Astrocyte (in vitro differentiated cells and primary cell): ENCODE data around the gene KY. TPM values are rescaled to one million over a fixed set of nuclear protein-coding genes. Genes with fewer than 3 reads are reported as not detected.

Source experiments
- DNase-seq: peaks from one replicate; pipeline ENCODE4 v3.0.0-alpha.2; 2010; ENCODE audit warnings: low read depth
- FAIRE-seq: peaks from 2 replicates; lab custom pipeline; 2011; peaks lifted over from hg19 to GRCh38; lab: Jason Lieb, UNC
- H2AFZ ChIP-seq: 2 replicates; pipeline ENCODE4 v1.6.0; 2012; ENCODE audit warnings: low read depth, low read length, inconsistent platforms
- H3K27ac ChIP-seq: 2 replicates; pipeline ENCODE4 v1.5.1; 2011; ENCODE audit warnings: low read depth, low read length, inconsistent platforms
- H3K27me3 ChIP-seq: 2 replicates; pipeline ENCODE4 v1.6.0; 2011; ENCODE audit warnings: low read length, inconsistent platforms; ENCODE audit not compliant: insufficient read depth
- H3K36me3 ChIP-seq: 2 replicates; pipeline ENCODE4 v1.5.1; 2011; ENCODE audit warnings: low read length, inconsistent platforms; ENCODE audit not compliant: insufficient read depth
- H3K4me1 ChIP-seq: 2 replicates; pipeline ENCODE4 v1.5.1; 2011; ENCODE audit warnings: low read length, inconsistent platforms; ENCODE audit not compliant: insufficient read depth
- H3K4me2 ChIP-seq: 2 replicates; pipeline ENCODE4 v1.6.0; 2012; ENCODE audit warnings: low read length, inconsistent platforms
- H3K4me3 ChIP-seq: 2 replicates; pipeline ENCODE4 v1.5.1; 2011; ENCODE audit warnings: low read depth, mild to moderate bottlenecking, low read length, inconsistent platforms; ENCODE audit not compliant: insufficient read depth
- H3K79me2 ChIP-seq: 2 replicates; pipeline ENCODE4 v1.6.0; 2012; ENCODE audit warnings: mild to moderate bottlenecking, low read length, inconsistent platforms; ENCODE audit not compliant: insufficient read depth
- H3K9ac ChIP-seq: 2 replicates; pipeline ENCODE4 v1.6.0; 2012; ENCODE audit warnings: mild to moderate bottlenecking, low read length, inconsistent platforms
- H3K9me3 ChIP-seq: 2 replicates; pipeline ENCODE4 v1.5.1; 2012; ENCODE audit warnings: low read depth, mild to moderate bottlenecking, low read length, inconsistent platforms; ENCODE audit not compliant: insufficient read depth
- H4K20me1 ChIP-seq: 2 replicates; pipeline ENCODE4 v1.6.0; 2012; ENCODE audit warnings: low read length, inconsistent platforms; ENCODE audit not compliant: insufficient read depth
- H3K27ac Mint-ChIP-seq: one replicate; pipeline ENCODE4 v1.8.0; 2021; ENCODE audit warnings: mild to moderate bottlenecking, mixed read lengths; ENCODE audit not compliant: unreplicated experiment
- H3K27me3 Mint-ChIP-seq: one replicate; pipeline ENCODE4 v1.8.0; 2021; ENCODE audit warnings: low read depth, mixed read lengths; ENCODE audit not compliant: unreplicated experiment
- H3K36me3 Mint-ChIP-seq: one replicate; pipeline ENCODE4 v1.8.0; 2021; ENCODE audit warnings: low read depth, mixed read lengths; ENCODE audit not compliant: unreplicated experiment
- H3K4me1 Mint-ChIP-seq: one replicate; pipeline ENCODE4 v1.8.0; 2021; ENCODE audit warnings: low read depth, mixed read lengths; ENCODE audit not compliant: unreplicated experiment
- H3K4me3 Mint-ChIP-seq: one replicate; pipeline ENCODE4 v1.8.0; 2021; ENCODE audit warnings: mild to moderate bottlenecking, moderate library complexity, mixed read lengths; ENCODE audit not compliant: unreplicated experiment
- H3K9me3 Mint-ChIP-seq: one replicate; pipeline ENCODE4 v1.8.0; 2021; ENCODE audit warnings: mild to moderate bottlenecking, mixed read lengths; ENCODE audit not compliant: unreplicated experiment
- CTCF ChIP-seq: IDR thresholded peaks from 2 replicates; pipeline ENCODE4 v1.5.1; 2011; ENCODE audit warnings: low read depth, mild to moderate bottlenecking, inconsistent platforms, low read length, moderate library complexity; ENCODE audit not compliant: insufficient read depth
- EZH2 ChIP-seq: IDR thresholded peaks from 2 replicates; pipeline ENCODE4 v1.6.1; 2012; ENCODE audit warnings: mild to moderate bottlenecking, low read length, inconsistent platforms; ENCODE audit not compliant: insufficient read depth
- total RNA-seq: library from RNA; stranded (reverse); gene quantifications from 2 replicates; pipeline ENCODE4 v1.2.1, GENCODE V29; 2021

KY gene
- total RNA-seq, 1 donor from 2014 or later = 0.11 TPM

- H3K4me1 Mint-ChIP-seq = no peaks in the 10 kb centered on the region
- Histone ChIP-seq H3K27me3 (no peaks in the 10 kb centered on the region), H3K9me3 (no peaks in the 10 kb centered on the region), H3K4me3 (no peak overlapping the region), H4K20me1 (no peaks in the 10 kb centered on the region), H3K4me2 (no peak overlapping the region), H3K9ac (no peak overlapping the region), H3K79me2 (no peaks in the 10 kb centered on the region), H3K4me1 (no peaks in the 10 kb centered on the region), H2AFZ (no peak overlapping the region), H3K27ac (no peak overlapping the region), H3K36me3 (no peaks in the 10 kb centered on the region)
- TF ChIP-seq EZH2 (no peak), CTCF (no peak)
- no peak for FAIRE-seq
- H3K36me3 Mint-ChIP-seq = no peaks in the 10 kb centered on the region
- H3K4me3 Mint-ChIP-seq = no peak overlapping the region
- peaks cover 55% of the 10 kb centered on the region for H3K27me3 Mint-ChIP-seq
- H3K9me3 Mint-ChIP-seq = peaks cover 3% of the 10 kb centered on the region
- DNase-seq = no peak
- no peak overlapping the region for H3K27ac Mint-ChIP-seq
Observed at GRCh38 chr3:134644731-134645514, 5.9 kb downstream of the KY start.

- Mint-ChIP-seq H3K36me3 (no peaks in the 10 kb centered on the region), H3K27ac (no peak overlapping the region), H3K9me3 (no peaks in the 10 kb centered on the region), H3K27me3 (peaks cover 39% of the 10 kb centered on the region), H3K4me1 (no peaks in the 10 kb centered on the region), H3K4me3 (no peak overlapping the region)
- Histone ChIP-seq H3K4me1 (no peaks in the 10 kb centered on the region), H4K20me1 (no peaks in the 10 kb centered on the region), H3K4me3 (no peak overlapping the region), H3K79me2 (no peaks in the 10 kb centered on the region), H3K4me2 (no peak overlapping the region), H3K27me3 (no peaks in the 10 kb centered on the region), H3K9me3 (no peaks in the 10 kb centered on the region), H3K9ac (no peak overlapping the region), H3K27ac (no peak overlapping the region), H3K36me3 (no peaks in the 10 kb centered on the region), H2AFZ (no peak overlapping the region)
- no peak for DNase-seq
- no peak for TF ChIP-seq CTCF
- no peak for TF ChIP-seq EZH2
- no peak for FAIRE-seq
Observed at GRCh38 chr3:134643150-134643675, 7.6 kb downstream of the KY start.
